Stimulated activated CD8-positive, alpha-beta memory T cell treated with anti-CD3 and anti-CD28 coated beads, Interleukin-15, amount 100 ng/mL, for 4 hours (primary cell): ENCODE results near the gene ATP6V1B1.

Experiments
- DNase-seq, 2 donors: peaks; one replicate each; pipeline ENCODE4 v3.0.0-alpha.2; 2020; ENCODE audit warnings: low read depth in 2 of 2

Gene ATP6V1B1

DNA sequence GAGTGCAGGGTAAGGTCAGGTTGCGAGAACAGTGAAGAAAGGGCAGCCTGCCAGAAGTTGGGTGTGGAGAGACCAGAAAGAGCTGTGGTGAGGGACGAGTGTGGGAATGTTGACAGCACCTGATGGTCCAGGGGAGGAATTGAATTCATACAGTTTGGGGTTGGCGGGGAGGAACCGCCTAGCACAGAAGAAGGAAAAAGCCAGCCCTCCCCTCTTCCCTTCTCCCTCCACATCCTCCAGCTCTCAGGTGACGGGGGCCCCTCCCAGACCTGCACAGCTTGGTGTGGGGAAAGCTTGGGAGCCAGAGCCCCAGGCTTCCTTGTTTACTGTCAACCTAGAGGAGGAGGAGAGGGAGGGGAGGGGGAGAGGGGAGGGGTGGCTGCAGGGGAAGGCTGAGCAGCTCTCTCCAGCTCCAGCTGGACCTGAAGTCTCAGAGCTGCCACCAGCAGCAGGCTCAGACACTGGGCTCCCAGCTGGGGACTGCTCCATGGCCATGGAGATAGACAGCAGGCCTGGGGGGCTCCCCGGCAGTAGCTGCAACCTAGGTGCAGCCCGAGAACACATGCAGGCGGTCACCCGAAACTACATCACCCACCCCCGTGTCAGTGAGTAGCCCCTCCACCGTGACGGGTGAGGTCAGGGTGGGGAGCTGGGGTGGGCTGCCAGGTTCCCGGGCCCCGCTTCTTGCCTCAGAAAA is at the start of gene ATP6V1B1:
TSS of gene ATP6V1B1 (plus strand) at position 433 of the 697 bp plus-strand sequence. CDS start at position 488, 55 bp downstream.
- no peak for DNase-seq

DNA sequence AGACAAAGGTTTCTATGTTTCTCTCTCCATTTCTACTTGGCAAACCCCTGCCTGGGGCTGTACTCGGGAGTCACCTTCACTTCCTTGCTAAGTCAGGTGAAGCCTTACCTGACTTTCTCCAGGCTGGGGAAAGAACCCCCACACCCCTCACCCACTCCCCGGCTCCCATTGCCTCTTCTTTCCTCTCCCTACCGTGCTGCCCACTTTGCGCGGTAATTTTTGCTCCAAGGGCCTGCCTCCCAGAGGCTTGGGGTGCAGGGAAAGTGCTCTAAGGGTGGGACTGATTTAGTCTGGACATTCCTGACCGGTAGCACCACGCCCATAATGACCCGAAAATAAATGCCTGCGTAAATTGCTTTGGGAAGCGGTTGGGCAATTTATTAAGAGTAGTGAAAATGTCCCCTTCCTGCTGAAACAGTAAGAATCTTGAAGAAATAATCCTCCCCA is 49.1 kb upstream of the ATP6V1B1 start:
- DNase-seq, result no peak

DNA sequence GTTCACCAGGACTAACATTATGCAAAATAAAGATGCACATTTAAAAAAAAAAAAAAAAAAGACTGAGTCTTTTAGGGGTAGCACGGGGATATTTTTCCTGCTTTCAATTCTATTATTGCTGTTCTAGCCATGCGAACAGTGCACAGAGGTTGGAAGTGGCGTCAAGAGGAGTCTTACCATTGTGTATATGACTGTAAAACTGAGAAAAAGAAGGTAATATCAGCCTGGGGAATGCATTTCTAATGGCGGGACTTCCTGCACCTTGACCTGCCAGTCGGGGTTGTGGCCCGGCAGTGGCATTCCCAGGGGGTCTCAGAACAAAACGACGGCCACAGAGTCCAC is 48.5 kb upstream of the ATP6V1B1 start:
- DNase-seq, result no peak

DNA sequence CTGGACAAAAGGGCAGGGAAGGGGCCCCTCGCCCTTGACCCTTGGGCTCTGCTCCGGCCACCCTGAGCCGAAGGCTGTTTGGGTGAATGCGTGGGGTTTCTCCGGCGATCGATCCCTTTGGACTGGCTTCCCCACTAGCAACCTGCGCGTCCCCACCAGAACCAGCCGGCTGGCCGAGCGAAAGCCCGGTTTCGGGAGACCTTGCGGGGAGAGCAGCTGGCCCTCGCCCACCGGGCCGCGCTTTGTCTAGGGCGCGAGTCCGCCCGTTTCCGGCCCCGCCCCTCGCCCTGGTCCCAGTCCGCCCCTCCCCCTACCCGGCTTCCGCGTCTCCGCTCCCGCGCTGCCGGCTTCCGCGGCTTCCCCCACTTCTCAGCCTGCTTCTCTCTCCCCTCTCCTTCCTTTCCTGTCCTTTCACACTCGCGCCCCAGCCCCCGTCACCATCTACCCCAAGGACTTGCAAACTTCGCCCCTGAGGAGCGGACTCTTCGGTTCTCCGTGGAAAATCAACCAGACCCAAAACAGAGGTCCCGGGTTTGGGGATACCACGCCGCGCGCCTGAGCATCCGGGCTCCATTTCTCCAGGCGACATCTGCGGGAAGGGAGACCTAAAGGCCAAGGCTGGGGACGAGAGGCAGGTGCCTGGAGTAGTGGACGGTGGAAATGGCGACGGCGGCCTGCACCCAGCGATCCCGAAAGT is 48.0 kb upstream of the ATP6V1B1 start:
- no peak for DNase-seq

DNA sequence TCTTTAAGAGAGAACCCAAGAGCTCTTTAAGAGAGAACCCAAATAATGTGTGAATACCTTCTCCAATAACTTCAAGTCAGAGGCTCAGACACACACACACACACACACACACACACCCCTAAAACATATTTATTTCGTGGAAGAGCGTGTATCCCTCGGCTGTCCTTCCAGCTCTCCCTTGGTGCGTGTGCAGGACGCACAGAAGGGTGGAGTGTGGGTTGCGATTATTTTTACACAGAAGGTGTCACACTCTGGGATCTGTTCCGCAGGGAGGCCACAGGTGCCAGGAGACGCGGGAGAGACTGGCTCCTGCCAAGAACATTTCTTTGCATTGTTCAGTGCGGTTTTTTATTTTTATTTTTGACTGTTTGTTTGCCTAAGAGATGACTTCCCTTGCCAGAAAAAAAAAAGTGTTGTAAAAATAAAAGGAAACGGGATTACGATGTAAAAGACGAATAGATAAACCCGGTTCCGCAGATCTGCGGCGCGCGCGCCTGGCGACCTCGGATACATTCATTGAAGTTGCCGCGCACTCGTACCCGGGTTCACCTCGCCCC is 47.3 kb upstream of the ATP6V1B1 start:
- no peak for DNase-seq

DNA sequence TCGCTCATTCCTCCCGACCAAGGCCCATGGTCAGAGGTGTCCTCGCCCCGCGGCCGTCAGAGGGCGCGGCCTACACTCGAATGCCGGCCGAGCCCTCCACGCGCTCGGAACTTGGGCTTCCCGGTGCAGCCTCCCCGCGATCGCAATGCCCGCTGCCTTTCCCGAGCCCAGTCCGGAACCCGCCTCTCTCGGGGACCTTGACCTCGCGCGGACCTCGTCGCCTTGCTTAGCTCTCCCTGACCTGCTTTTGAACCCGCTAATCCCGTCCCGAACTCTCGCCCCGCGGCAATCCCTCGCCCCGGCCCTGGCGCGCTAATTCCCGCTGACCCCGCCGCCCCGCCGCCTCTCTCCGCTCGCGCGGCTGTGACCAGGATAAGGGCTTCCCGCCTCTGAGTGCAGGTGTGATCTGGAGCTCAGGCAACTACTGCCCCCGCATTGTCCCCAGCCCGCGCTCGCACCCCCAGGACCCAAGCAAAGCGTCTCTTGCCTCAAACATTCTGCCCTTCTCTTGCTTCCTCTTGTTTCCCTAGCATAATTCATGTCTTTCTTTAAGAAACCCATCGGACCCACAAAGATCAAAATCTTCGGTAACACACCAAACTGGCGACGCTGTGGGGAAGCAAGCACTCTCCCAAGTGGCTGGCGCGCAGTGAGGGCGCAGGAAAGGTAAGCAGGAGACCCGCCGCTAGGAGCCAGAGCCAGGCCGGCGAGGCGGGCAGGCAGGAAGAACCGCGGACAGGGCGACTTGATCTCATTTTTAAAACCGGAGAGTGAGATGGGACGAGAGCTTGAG is 46.6 kb upstream of the ATP6V1B1 start:
- DNase-seq, result no peak

DNA sequence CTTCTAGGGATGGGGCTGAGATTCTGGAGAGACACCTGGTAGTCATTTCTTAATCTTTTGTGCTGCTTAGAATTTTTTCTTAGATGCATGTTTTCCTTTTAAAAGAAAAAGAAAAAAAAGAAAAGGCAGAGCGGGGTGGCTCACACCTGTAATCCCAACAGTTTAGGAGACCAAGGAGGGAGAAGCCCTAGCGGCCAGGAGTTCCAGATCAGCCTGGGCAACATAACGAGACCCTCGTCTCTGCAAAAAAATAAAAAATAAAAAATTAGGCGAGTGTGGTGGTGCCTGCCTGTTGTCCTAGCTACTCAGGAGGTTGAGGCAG is 46.0 kb upstream of the ATP6V1B1 start:
- DNase-seq, result no peak

DNA sequence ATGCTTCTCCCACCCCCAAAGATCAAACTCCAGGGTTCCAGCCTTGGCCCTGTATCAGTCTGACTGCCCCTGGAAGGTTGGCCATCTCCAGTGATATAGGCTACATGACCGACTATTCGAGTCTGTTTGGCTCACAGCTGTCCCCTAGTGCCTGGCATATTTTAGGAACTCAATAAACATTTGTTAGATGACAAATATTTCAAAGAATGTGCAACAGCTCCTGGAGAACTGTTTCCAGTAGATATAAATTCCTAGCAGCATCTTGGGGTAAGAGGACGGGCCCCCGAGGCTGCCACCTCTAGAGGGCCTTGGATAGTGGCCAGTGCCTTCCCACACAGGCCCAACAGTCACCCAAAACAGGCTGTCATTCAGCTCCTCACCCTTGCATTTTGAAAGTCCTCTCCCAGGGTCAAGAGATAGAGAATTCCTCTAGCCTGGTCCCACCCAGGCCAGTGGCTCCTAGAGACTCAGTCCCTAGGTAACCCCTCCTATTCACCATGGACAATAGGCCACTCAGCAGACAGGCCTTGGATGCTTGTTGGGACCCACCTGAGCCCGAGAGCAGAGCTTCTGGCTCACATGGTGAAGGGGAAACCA is 45.1 kb upstream of the ATP6V1B1 start:
- DNase-seq, result no peak

DNA sequence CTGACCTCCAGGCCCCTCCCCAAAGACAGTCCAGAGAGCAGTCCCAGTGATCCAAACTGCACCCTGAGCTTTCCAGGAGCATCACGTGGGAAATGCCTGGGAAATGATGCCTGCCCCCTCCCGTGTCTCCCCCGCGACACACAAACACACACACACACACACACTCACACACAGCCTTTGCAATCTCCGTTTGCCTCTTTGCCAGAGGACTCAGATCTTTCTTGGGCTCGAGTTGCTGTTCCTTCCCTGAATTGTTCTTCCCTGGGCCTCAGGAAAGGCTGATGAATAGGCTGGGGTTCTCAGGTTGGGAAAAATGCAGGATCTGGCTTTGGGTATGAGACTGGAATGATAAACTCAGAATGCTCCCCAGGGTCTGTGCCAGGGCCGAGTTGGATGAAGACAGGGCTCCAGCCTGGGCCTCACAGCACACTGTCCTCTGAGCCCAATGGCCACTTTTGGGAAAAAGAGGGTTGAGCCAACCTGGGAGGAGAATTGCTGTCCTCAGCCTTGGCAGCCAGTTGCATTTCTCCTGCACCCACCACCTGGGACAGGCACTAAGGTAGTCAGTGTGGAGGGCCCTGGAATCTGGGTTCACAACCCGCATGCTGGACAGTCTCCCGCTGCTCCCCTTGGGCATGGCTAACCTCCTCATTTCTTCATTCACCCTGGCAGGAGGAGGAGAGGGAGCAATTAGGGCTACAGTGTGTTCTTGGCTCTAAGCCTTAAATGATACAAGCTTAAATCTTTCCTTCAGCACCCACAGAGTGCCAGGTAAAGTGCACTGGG is 43.9 kb upstream of the ATP6V1B1 start:
- no peak for DNase-seq

DNA sequence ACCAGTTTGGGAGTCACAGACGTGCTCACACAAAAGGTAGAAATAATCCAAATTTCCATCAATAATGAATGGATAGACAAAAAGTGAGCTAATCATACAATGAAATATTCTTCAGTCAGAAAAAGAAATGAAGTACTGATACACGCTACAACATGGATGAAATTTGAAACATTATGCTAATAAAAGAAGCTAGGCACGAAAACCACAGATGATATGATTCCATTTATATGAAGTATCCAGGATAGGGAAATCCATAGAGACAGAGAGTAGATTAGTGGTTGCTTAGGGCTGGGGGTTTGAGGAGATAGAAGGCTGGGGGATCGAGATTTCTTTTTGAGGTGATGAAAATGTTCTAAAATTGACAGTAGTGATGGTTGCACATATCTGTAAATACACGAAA is 43.0 kb upstream of the ATP6V1B1 start:
- DNase-seq, result no peak

DNA sequence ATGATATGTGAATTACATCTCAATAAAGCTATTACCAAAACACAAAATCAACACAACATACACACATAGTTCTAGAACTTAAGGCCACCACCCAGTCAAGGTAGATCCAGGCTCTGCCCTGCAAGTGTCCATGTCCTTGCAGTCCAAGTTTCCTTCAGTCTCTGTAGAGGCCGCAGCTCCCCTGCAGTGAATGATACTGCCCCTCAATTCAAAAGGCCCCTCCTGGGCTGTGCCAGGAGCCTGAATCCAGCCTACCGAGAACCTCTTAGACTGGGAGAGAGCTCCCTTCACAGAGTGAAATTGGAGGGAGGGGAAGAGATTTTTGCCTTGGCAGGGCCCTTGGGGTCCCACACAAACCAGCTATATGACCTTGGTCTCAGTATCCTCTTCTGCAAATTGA is 42.5 kb upstream of the ATP6V1B1 start:
- no peak for DNase-seq

DNA sequence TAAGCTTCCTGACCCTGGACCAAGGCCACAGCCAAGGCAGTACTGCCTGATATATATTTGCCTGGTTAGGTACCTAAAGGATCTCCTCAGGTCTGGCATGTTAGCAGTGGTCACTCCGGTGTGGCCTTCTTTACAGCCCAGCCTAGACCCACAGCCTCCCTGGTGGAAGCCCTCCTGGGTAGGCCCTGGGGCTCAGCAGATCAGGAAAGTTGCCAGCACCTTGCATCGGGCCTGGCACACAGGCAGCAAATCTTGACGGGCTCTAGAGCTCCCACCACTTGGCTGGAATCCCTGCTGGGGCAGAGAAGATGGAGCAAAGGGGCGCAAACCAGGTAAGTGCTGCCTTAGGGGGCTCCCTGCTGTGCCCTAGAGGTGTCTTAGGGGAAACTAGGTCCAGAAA is 40.9 kb upstream of the ATP6V1B1 start:
- DNase-seq, result no peak

DNA sequence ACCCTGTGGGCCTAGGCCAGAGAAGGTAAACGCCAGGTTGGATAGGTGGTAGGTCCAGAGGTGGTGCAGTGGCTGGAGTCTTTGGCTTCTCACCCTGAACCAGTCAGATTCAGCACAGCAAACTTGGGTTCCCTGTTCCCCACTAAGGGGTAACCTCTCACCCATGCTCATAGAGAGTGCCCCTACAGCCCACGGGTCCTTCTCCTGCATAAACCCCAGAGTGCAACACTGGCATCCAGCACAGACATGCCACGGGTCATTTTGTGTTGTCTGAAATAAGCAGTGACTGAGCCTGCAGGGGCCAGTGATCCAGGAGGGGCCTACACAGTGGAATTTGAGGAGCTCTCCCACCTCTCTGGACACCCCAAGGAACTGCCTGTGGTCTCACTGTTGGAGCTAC is 40.5 kb upstream of the ATP6V1B1 start:
- no peak for DNase-seq

DNA sequence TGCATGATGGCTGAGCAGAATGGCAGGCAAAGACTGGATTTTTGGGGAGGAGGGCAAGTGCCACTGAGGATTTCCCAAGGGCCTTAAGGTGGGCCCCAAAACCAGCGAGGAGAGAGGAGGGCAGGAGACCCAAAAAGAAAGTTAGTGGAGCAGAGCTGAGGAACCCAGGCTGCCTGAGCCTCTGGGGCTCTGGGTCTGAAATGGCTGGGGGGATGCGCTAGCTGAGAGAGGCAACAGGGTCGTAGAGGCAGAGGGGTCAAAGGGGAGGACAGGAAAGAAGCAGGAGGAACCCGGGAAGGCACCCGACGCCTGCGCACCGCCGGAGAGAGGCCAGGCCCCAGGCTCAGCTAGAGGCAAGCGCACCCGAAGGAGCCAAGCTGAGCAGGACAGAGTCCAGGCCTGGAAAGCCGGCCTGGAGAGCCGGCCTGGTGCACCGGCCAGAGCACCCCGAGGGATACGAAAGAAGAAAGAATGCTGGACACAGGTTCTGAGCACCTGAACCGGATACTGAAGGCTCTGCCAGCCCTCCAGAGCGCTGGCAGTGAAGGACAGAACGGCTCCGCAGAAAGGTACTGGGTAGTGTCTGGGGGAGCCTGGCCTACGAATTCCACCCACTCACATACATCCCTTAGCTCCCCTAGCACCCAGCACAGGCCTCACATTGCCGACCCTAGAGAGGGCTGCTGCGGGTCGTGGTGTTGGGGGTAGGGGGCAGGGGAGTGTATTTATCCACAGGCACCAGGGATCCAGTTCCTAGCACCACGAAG is 39.5 kb upstream of the ATP6V1B1 start:
- DNase-seq, result no peak

DNA sequence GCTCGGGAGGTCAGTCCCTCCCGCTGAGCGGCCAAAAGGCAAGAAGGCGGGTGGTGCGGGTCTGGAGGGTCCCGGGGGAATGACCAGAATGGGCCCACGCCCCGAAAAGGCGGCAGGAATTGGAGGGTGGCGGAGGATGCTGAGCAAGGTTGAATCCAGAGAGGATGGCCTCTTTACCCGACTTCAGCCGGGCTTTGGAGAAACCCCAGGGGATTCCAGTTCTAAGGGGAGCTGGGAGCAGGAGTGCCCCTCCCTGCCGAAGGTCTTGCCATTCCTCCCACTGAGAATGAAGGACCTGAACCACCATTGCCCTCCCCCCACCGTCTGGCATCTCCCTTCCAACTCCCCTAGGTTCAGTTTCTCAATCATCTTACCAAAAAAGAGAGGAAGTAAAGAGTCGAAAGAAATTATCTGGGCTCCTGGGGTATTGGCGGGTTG is 38.9 kb upstream of the ATP6V1B1 start:
- DNase-seq, result no peak

DNA sequence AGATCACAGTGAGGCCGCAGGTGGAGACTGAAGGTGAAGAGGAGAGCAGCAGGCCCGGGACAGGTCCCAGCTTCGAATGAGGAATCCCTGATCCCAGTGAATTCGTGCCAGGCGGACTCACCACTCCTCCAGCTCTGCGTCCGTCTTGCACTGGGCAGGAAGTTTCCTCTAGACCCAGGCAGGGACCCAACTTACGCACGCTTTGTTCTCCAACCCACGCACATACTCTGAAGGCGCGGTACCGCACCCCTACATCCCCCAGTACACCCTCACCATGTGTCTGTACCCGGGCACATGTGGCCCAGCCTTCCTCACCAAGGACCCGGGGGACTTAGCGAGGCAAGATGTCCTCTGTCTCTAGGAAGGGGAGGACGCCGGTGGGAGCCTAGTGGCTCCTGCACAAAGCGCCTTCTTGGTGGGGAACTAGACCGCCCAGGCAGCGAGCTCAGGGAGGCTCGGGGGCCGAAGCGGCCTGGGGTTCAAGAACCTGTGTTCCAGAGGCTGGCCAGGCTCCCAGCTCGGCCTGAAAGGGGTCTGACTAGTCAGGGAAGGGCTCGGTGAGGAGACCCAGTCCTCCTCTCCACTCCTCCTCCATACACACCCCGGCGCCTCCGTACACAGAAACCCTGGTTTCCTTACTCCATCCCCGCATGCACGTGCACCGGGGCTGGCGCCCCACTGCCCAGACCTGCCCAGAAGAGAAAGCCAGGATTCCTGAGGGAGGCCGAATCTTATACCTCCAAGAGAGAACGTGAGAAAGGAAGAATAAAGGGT is 38.3 kb upstream of the ATP6V1B1 start:
- DNase-seq, result no peak

DNA sequence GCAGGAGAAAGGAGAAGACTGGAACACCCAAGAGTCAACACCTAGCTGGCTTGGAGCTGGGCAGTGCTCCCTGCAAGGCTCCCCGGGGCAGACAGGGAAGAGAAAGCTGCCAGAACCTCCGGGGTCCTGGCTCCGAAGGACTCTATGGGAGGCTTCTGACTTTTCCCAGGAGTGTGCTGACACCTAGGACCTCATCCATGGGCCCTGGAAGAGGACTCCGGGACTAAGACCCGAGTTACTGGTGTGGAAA is 37.8 kb upstream of the ATP6V1B1 start:
- no peak for DNase-seq

DNA sequence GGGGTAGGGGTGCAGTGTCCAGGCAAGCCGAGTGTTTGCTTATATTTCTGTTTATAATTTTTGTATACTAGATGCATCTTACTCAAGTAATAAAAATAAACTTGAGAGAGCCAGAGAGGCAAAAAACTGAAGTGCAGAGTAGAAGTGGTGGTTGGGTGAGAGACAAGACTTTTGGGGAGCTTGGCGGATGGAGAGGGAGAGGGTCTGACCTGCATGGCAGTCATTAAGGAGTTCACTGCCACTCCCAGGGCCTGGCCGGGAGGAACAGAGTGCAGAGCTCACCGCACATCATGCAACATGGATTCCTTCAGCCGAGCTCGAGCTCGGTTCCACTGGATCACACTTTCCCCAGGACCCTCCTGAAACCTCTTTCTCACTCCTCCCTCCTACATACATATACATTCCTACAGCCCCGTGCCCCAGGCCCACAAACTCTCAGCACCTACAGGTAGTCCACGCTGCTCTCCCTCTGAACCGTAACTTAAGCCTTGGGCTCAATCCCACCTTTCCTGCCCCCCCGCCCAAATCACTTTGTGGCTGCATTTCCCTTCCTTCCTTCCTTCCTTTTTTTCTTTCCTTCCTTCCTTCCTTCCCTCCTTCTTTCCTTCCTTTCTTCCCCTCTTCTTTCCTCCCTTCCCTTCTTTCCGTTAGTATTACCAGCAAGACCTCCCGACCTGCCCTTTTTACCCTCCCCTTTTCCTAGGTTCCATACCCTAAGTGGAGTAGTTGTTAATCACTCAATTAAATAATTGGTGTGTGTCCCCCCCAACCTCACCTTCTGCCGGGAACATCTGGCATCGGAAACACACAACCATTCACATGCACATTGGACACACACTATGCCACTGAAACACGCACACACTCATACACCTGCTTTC is 37.1 kb upstream of the ATP6V1B1 start:
- no peak for DNase-seq
